Stimulated activated CD4-positive, alpha-beta T cell treated with anti-CD3 and anti-CD28 coated beads, Interleukin-2, amount 100 ng/mL, for 48 hours (primary cell): Measurements from ENCODE around the gene NTRK3.

ENCODE experiments used
- DNase-seq, 2 donors: peaks; one replicate each; pipeline ENCODE4 v3.0.0-alpha.2; 2020

NTRK3 gene

GRCh38 chr15:88256279-88257230 is at the start of gene NTRK3:
NTRK3 (minus strand) TSS chr15:88256739; CDS start chr15:88256153, 586 bp downstream.
- no peak for DNase-seq

GRCh38 chr15:88303395-88303794 is 46.9 kb upstream of the NTRK3 start:
- no peak for DNase-seq

GRCh38 chr15:88302373-88302772 is 45.8 kb upstream of the NTRK3 start:
- DNase-seq: no peak

GRCh38 chr15:88301311-88301710 is 44.8 kb upstream of the NTRK3 start:
- DNase-seq: no peak

- no peak for DNase-seq
Observed at GRCh38 chr15:88300861-88301260, 44.3 kb upstream of the NTRK3 start.

- no peak for DNase-seq
Observed at GRCh38 chr15:88300089-88300488, 43.5 kb upstream of the NTRK3 start.

- DNase-seq: no peak
Observed at GRCh38 chr15:88299497-88299896, 43.0 kb upstream of the NTRK3 start.

- DNase-seq: no peak
Observed at GRCh38 chr15:88288661-88289060, 32.1 kb upstream of the NTRK3 start.

- no peak for DNase-seq
Observed at GRCh38 chr15:88288206-88288605, 31.7 kb upstream of the NTRK3 start.

- no peak for DNase-seq
Observed at GRCh38 chr15:88284318-88284998, 27.9 kb upstream of the NTRK3 start.

- no peak for DNase-seq
Observed at GRCh38 chr15:88282614-88283013, 26.1 kb upstream of the NTRK3 start.

GRCh38 chr15:88276821-88277410 is 20.4 kb upstream of the NTRK3 start:
- DNase-seq: no peak

GRCh38 chr15:88275804-88276203 is 19.3 kb upstream of the NTRK3 start:
- no peak for DNase-seq

- DNase-seq: peak; percentile 67 to 69
Observed at GRCh38 chr15:88274553-88275460, 18.3 kb upstream of the NTRK3 start.

GRCh38 chr15:88272421-88272820 is 15.9 kb upstream of the NTRK3 start:
- no peak for DNase-seq

GRCh38 chr15:88269356-88270062 is 13.0 kb upstream of the NTRK3 start:
- DNase-seq: no peak

GRCh38 chr15:88267720-88268119 is 11.2 kb upstream of the NTRK3 start:
- DNase-seq: no peak

GRCh38 chr15:88266170-88266569 is 9.6 kb upstream of the NTRK3 start:
- DNase-seq: no peak

GRCh38 chr15:88264622-88265021 is 8.1 kb upstream of the NTRK3 start:
- DNase-seq: no peak

GRCh38 chr15:88262064-88262463 is 5.5 kb upstream of the NTRK3 start:
- DNase-seq: no peak

GRCh38 chr15:88258093-88258641 is 1.6 kb upstream of the NTRK3 start:
- DNase-seq: no peak
